OCI-LY7 (cell line): Measurements from ENCODE around the gene ADAM15.

Experiments
- EZH2phosphoT487 ChIP-seq: fragments of 200-600 bp; sonication (generic); IDR thresholded peaks from 2 replicates; pipeline ENCODE4 v1.6.1; 2018; ENCODE audit warnings: low read depth, borderline replicate concordance, mild to moderate bottlenecking, mixed run types, antibody characterized with exemption, low read length, moderate library complexity, mixed read lengths
- TF ChIP-seq, protein P1 (sequence below): fragments of 200-600 bp; sonication (generic); conservative IDR thresholded peaks from 2 replicates; pipeline ENCODE4 v1.5.1; 2014; ENCODE audit warnings: mild to moderate bottlenecking, antibody characterized with exemption, low read length, moderate library complexity, mixed read lengths

DNA sequence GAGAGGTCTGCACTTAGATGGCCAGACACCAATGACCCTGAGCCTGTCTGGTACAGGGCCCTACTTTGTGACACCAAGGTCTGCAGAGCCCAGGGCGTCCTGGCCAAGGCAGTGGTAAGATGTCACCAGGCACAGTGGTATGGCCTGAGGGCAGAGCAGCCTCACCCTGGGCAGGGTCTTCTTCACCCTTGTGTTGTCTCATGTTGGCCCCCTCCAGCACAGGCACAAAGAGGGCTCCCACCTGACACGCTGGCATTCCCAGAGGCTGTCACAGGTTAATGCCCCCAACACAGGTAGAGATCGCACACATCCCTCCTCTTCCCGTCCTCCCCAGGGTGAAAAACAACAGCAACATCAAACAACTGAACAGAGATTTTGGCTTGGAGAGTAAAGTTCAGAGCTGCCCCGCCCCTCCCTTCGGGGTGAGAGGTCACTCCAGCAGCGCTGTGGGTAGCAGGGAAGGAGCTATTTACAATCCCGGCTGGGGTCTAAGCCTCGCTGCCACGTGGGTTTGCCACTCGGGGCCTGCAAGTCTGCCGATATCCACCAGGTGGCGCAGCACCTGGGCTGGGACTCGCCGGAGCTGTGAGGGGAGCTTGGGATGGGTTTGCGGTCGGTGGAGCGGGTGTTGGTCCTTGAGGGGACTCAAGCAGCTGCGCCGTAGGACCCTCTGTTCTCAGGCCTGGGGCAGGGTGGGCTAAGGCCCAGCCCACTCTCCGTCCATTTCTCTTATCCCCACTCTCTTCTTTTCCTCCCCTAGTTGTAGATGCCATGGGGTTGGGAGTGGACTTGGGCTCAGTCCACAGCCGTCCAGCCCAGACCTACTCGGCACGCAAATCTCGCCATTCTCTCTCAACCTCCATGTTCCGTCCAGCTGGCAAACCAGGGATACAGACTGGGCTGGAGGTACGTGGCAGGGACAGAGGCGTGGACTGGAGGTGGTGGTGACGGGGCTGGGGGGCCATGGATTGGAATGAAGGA is 40.2 kb downstream of the ADAM15 start:
- TF ChIP-seq, protein P1, sequence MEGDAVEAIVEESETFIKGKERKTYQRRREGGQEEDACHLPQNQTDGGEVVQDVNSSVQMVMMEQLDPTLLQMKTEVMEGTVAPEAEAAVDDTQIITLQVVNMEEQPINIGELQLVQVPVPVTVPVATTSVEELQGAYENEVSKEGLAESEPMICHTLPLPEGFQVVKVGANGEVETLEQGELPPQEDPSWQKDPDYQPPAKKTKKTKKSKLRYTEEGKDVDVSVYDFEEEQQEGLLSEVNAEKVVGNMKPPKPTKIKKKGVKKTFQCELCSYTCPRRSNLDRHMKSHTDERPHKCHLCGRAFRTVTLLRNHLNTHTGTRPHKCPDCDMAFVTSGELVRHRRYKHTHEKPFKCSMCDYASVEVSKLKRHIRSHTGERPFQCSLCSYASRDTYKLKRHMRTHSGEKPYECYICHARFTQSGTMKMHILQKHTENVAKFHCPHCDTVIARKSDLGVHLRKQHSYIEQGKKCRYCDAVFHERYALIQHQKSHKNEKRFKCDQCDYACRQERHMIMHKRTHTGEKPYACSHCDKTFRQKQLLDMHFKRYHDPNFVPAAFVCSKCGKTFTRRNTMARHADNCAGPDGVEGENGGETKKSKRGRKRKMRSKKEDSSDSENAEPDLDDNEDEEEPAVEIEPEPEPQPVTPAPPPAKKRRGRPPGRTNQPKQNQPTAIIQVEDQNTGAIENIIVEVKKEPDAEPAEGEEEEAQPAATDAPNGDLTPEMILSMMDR, result peak; percentile 97
- TF ChIP-seq EZH2phosphoT487, result no peak
